Bronchial epithelial cell (primary cell): ENCODE results near the gene UNKL. TPM values are rescaled to one million over a fixed set of nuclear protein-coding genes. Genes with fewer than 3 reads are reported as not detected.

Experiments
- DNase-seq: peaks from one replicate; pipeline ENCODE4 v3.0.0-alpha.2; 2010; ENCODE audit warnings: low read depth
- FAIRE-seq: peaks from 2 replicates; lab custom pipeline; 2011; peaks lifted over from hg19 to GRCh38; lab: Jason Lieb, UNC
- H3K27me3 ChIP-seq: 2 replicates; pipeline ENCODE4 v1.5.1; 2011; ENCODE audit warnings: low read length; ENCODE audit not compliant: control insufficient read depth, insufficient read depth
- H3K36me3 ChIP-seq: 2 replicates; pipeline ENCODE4 v1.5.1; 2011; ENCODE audit warnings: low read length; ENCODE audit not compliant: control insufficient read depth, insufficient read depth
- H3K4me3 ChIP-seq: 2 replicates; pipeline ENCODE4 v1.5.1; 2011; ENCODE audit warnings: mild to moderate bottlenecking, low read depth, low read length, control low read depth
- CTCF ChIP-seq: IDR thresholded peaks from 2 replicates; pipeline ENCODE4 v1.5.1; 2011; ENCODE audit warnings: mild to moderate bottlenecking, moderate library complexity, low read length, control low read depth, inconsistent platforms; ENCODE audit not compliant: insufficient read depth, severe bottlenecking
- total RNA-seq: library from RNA; depleted of rRNA; stranded (reverse); fragments of >200 nt; gene quantifications from 2 replicates; pipeline ENCODE4 v1.2.1, GENCODE V29; 2014

Gene UNKL
- total RNA-seq, 1 donor from 2014 or later = 2.4 TPM

- Histone ChIP-seq H3K4me3 (no peak overlapping the region), H3K27me3 (no peaks in the 10 kb centered on the region), H3K36me3 (peaks cover 31% of the 10 kb centered on the region)
- no peak for TF ChIP-seq CTCF
- no peak for DNase-seq
- FAIRE-seq = no peak
Observed at GRCh38 chr16:1323296-1324239, 90.9 kb downstream of the UNKL start.

- Histone ChIP-seq H3K36me3 (peaks cover 37% of the 10 kb centered on the region), H3K27me3 (no peaks in the 10 kb centered on the region), H3K4me3 (no peak overlapping the region)
- no peak for DNase-seq
- FAIRE-seq = no peak
- TF ChIP-seq CTCF = no peak
Observed at GRCh38 chr16:1322407-1322806, 92.1 kb downstream of the UNKL start.

GRCh38 chr16:1320658-1321240, 93.8 kb downstream of the UNKL start:
- no peak for DNase-seq
- no peak for TF ChIP-seq CTCF
- no peaks in the 10 kb centered on the region for H3K27me3 ChIP-seq
- no peak for FAIRE-seq
- no peak overlapping the region for H3K4me3 ChIP-seq
- peaks cover 43% of the 10 kb centered on the region for H3K36me3 ChIP-seq

GRCh38 chr16:1320097-1320496, 94.4 kb downstream of the UNKL start:
- no peak for DNase-seq
- no peak for FAIRE-seq
- TF ChIP-seq CTCF = no peak
- Histone ChIP-seq H3K36me3 (peaks cover 44% of the 10 kb centered on the region), H3K27me3 (no peaks in the 10 kb centered on the region), H3K4me3 (no peak overlapping the region)

- FAIRE-seq (no peak), DNase-seq (no peak)
- peaks cover 52% of the 10 kb centered on the region for H3K36me3 ChIP-seq
Observed at GRCh38 chr16:1319041-1319440, 95.5 kb downstream of the UNKL start.

More at GRCh38 chr16:1319041-1319440, 95.5 kb downstream of the UNKL start:
- Histone ChIP-seq H3K27me3 (no peaks in the 10 kb centered on the region), H3K4me3 (no peak overlapping the region)
- TF ChIP-seq CTCF = no peak
